ENCODE data around the gene FAM83E.

DNA sequence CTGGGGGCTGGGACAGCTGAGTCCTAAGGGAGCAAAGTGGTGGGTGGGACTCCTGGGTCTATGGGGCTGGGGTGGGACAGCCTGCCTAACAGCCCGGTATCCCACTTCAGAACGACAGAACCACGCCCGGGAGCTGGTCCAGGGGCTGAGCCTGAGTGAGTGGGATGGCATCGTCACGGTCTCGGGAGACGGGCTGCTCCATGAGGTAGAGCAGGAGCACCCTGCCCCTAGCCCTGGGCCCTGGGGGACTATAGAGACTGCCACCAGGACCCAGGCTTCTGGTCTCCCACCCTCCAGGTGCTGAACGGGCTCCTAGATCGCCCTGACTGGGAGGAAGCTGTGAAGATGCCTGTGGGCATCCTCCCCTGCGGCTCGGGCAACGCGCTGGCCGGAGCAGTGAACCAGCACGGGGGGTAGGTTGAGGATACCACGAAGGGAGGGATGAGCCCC lies 13.0 kb upstream of the FAM83E start:
- TF ChIP-seq, protein P1, sequence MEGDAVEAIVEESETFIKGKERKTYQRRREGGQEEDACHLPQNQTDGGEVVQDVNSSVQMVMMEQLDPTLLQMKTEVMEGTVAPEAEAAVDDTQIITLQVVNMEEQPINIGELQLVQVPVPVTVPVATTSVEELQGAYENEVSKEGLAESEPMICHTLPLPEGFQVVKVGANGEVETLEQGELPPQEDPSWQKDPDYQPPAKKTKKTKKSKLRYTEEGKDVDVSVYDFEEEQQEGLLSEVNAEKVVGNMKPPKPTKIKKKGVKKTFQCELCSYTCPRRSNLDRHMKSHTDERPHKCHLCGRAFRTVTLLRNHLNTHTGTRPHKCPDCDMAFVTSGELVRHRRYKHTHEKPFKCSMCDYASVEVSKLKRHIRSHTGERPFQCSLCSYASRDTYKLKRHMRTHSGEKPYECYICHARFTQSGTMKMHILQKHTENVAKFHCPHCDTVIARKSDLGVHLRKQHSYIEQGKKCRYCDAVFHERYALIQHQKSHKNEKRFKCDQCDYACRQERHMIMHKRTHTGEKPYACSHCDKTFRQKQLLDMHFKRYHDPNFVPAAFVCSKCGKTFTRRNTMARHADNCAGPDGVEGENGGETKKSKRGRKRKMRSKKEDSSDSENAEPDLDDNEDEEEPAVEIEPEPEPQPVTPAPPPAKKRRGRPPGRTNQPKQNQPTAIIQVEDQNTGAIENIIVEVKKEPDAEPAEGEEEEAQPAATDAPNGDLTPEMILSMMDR (IDR thresholded peaks at IDR 0.05): no peak
- no peak for TF ChIP-seq POLR2A (IDR thresholded peaks at IDR 0.05)
